ENCODE results near the gene PURB.

DNA sequence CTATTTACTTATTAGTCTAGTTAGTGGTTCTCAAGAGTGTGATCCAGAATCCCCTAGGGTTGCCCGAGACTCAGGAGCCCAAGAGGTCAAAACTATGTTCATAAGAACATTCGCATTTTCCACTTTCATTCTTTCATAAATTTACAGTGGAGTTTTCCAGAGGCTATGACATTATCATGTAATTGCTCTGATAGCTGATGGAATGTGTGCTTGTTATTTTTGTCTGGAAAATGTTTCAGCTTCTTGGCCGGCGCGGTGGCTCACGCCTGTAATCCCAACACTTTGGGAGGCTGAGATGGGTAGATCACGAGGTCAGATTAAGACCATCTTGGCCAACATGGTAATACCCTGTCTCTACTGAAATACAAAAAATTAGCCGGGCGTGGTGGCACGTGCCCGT is 10.1 kb downstream of the PURB start:
- TF ChIP-seq EZH2 (IDR thresholded peaks at IDR 0.05; ENCODE audit: insufficient read depth, poor library complexity, severe bottlenecking) (no peak), EZH2phosphoT487 (IDR thresholded peaks at IDR 0.05; ENCODE audit: insufficient read depth, low read depth) (no peak)
